Mesenchymal stem cell (in vitro differentiated cells and primary cell): ENCODE data around the gene DUSP11.

ENCODE experiments used
- DNase-seq: peaks from one replicate; pipeline ENCODE4 v3.0.0-alpha.2; 2013
- H2AFZ ChIP-seq: one replicate; pipeline ENCODE4 v1.6.1; 2013; ENCODE audit warnings: low read depth, mild to moderate bottlenecking, control low read depth, inconsistent platforms, low read length, moderate library complexity
- H2AK5ac ChIP-seq: 2 replicates; pipeline ENCODE4 v1.6.1; 2013; ENCODE audit warnings: low read length, moderate library complexity, mild to moderate bottlenecking, inconsistent platforms; ENCODE audit not compliant: severe bottlenecking
- H2BK120ac ChIP-seq: one replicate; pipeline ENCODE4 v1.6.1; 2013; ENCODE audit warnings: low read depth, mild to moderate bottlenecking, inconsistent platforms, low read length, moderate library complexity
- H2BK12ac ChIP-seq, 2 experiments: one replicate each; pipeline ENCODE4 v1.6.1; 2013; ENCODE audit warnings: inconsistent platforms in 2 of 2, low read length in 2 of 2, mild to moderate bottlenecking in 2 of 2, moderate library complexity in 2 of 2, control low read depth in 1 of 2
- H2BK15ac ChIP-seq: one replicate; pipeline ENCODE4 v1.6.1; 2013; ENCODE audit warnings: mild to moderate bottlenecking, low read depth, inconsistent platforms; ENCODE audit not compliant: poor library complexity, severe bottlenecking
- H2BK5ac ChIP-seq: 2 replicates; pipeline ENCODE4 v1.6.1; 2013; ENCODE audit warnings: low read depth, mild to moderate bottlenecking, low read length, control low read depth, inconsistent platforms; ENCODE audit not compliant: poor library complexity, severe bottlenecking
- H3K14ac ChIP-seq, 2 experiments: one replicate each; pipeline ENCODE4 v1.6.1; 2013; ENCODE audit warnings: inconsistent platforms in 2 of 2, low read length in 2 of 2, control low read depth in 1 of 2, mild to moderate bottlenecking in 1 of 2, moderate library complexity in 1 of 2
- H3K18ac ChIP-seq, 2 experiments: one replicate each; pipeline ENCODE4 v1.6.1; 2013; ENCODE audit warnings: inconsistent platforms in 2 of 2, low read length in 2 of 2, control low read depth in 1 of 2, low read depth in 1 of 2, mild to moderate bottlenecking in 1 of 2
- H3K23ac ChIP-seq, 2 experiments: one replicate each; pipeline ENCODE4 v1.6.1; 2013; ENCODE audit warnings: inconsistent platforms in 2 of 2, low read length in 2 of 2, mild to moderate bottlenecking in 2 of 2, moderate library complexity in 2 of 2, control low read depth in 1 of 2
- H3K27ac ChIP-seq: 2 replicates; pipeline ENCODE4 v1.5.1; 2013; ENCODE audit warnings: mild to moderate bottlenecking, moderate library complexity, low read length, control low read depth, inconsistent platforms; ENCODE audit not compliant: poor library complexity, severe bottlenecking
- H3K27me3 ChIP-seq, 2 experiments: 2 replicates each; pipeline versions ENCODE4 v1.6.1 to v1.7.0; 2013; ENCODE audit warnings: low read length in 2 of 2, mild to moderate bottlenecking in 2 of 2, moderate library complexity in 2 of 2, control low read depth in 1 of 2, inconsistent platforms in 1 of 2; ENCODE audit not compliant: control insufficient read depth in 1 of 2, insufficient read depth in 1 of 2
- H3K36me3 ChIP-seq, 2 experiments: 2 replicates each; pipeline versions ENCODE4 v1.6.1 to v1.7.0; 2013; ENCODE audit warnings: low read length in 2 of 2, control low read depth in 1 of 2, inconsistent platforms in 1 of 2, low read depth in 1 of 2, mild to moderate bottlenecking in 1 of 2; ENCODE audit not compliant: insufficient read depth in 2 of 2, control insufficient read depth in 1 of 2
- H3K4ac ChIP-seq, 2 experiments: one replicate each; pipeline ENCODE4 v1.6.1; 2013; ENCODE audit warnings: inconsistent platforms in 2 of 2, low read length in 2 of 2, mild to moderate bottlenecking in 2 of 2, moderate library complexity in 2 of 2, control low read depth in 1 of 2, low read depth in 1 of 2
- H3K4me1 ChIP-seq: 2 replicates; pipeline ENCODE4 v1.6.1; 2013; ENCODE audit warnings: low read depth, low read length, control low read depth; ENCODE audit not compliant: control insufficient read depth, insufficient read depth
- H3K4me2 ChIP-seq: 2 replicates; pipeline ENCODE4 v1.6.1; 2013; ENCODE audit warnings: low read length, mild to moderate bottlenecking, inconsistent platforms; ENCODE audit not compliant: poor library complexity, severe bottlenecking
- H3K4me3 ChIP-seq, 2 experiments: 2 replicates each; pipeline versions ENCODE4 v1.5.1 to v1.7.0; 2013; ENCODE audit warnings: low read length in 2 of 2, mild to moderate bottlenecking in 2 of 2, control low read depth in 1 of 2, low read depth in 1 of 2; ENCODE audit not compliant: insufficient read depth in 1 of 2
- H3K79me1 ChIP-seq: replicated peaks from 2 replicates; pipeline ENCODE4 v1.6.1; 2013; ENCODE audit warnings: mild to moderate bottlenecking, control low read depth, low read length, inconsistent platforms; ENCODE audit not compliant: poor library complexity, severe bottlenecking
- H3K9ac ChIP-seq: 2 replicates; pipeline ENCODE4 v1.7.0; 2013; ENCODE audit warnings: mild to moderate bottlenecking, low read length, moderate library complexity
- H3K9me3 ChIP-seq: 2 replicates; pipeline ENCODE4 v1.7.0; 2013; ENCODE audit warnings: mild to moderate bottlenecking, low read length; ENCODE audit not compliant: control insufficient read depth
- H4K8ac ChIP-seq: one replicate; pipeline ENCODE4 v1.6.1; 2013; ENCODE audit warnings: inconsistent platforms, mild to moderate bottlenecking, low read length, moderate library complexity
- H4K91ac ChIP-seq: one replicate; pipeline ENCODE4 v1.6.1; 2013; ENCODE audit warnings: mild to moderate bottlenecking, low read length, inconsistent platforms
- WGBS: methylation state at CpG from one replicate; pipeline ENCODE4 v1.1.7; 2013; ENCODE audit warnings: mixed read lengths; 5-methylcytosine and 5-hydroxymethylcytosine counted together

The DUSP11 gene

DNA sequence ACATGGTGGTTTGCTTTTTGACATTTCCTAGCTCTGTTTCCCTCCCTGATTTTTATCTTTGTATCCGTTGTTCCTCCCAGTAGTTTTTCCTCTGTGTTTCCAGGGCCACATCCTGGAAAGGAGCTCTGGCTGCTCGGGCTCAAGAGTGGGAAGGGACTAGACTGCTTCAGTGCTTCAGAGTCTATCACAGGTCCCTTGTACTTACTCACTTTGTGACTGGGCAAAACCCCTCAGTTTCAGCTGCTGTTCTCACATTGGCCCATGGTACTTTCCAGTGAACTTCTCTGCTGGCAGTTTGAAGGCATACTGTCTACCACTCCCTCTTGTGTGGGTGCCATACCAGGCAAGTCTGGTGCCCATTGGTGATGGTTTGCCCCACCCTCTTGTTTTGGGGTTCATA lies 41.3 kb upstream of the DUSP11 start:
- H3K4ac ChIP-seq: no peak overlapping the region

GRCh38 chr2:73818296-73818695 lies 38.4 kb upstream of the DUSP11 start:
- Histone ChIP-seq H3K27me3 (peaks cover 34 to 75% of the 10 kb centered on the region in 2 experiments), H4K91ac (no peak overlapping the region), H2BK12ac (no peak overlapping the region), H2BK15ac (no peak overlapping the region), H2AK5ac (no peak overlapping the region), H3K4me2 (no peak overlapping the region), H4K8ac (no peak overlapping the region), H3K9ac (no peak overlapping the region), H2AFZ (no peak overlapping the region), H2BK120ac (no peak overlapping the region), H3K79me1 (no peaks in the 10 kb centered on the region), H3K14ac (no peak overlapping the region), H3K27ac (no peak overlapping the region), H3K9me3 (no peaks in the 10 kb centered on the region), H3K36me3 (no peaks in the 10 kb centered on the region), H3K4ac (no peak overlapping the region), H3K18ac (no peak overlapping the region), H2BK5ac (no peak overlapping the region), H3K23ac (no peak overlapping the region), H3K4me1 (peaks cover 2% of the 10 kb centered on the region), H3K4me3 (no peak overlapping the region)
- no peak for DNase-seq
- 88% methylated on average over 15 of the region's 18 CpGs for WGBS

More for the DNA sequence above, 41.3 kb upstream of the DUSP11 start:
- no peak overlapping the region for H2BK15ac ChIP-seq
- H3K79me1 ChIP-seq: no peaks in the 10 kb centered on the region
- DNase-seq: no peak
- no peak overlapping the region for H3K4me2 ChIP-seq
- H3K4me1 ChIP-seq: peaks cover 2% of the 10 kb centered on the region
- no peak overlapping the region for H3K9ac ChIP-seq
- no peak overlapping the region for H3K18ac ChIP-seq
- WGBS: 55% methylated on average over 2 of the region's 2 CpGs
- no peak overlapping the region for H2AFZ ChIP-seq
- no peak overlapping the region for H2BK12ac ChIP-seq
- H4K91ac ChIP-seq: no peak overlapping the region
- H3K23ac ChIP-seq: no peak overlapping the region
- H3K14ac ChIP-seq: no peak overlapping the region
- no peak overlapping the region for H4K8ac ChIP-seq
- no peak overlapping the region for H3K27ac ChIP-seq
- no peaks in the 10 kb centered on the region for H3K9me3 ChIP-seq
- H3K4me3 ChIP-seq: no peak overlapping the region
- H2BK120ac ChIP-seq: no peak overlapping the region
- no peaks in the 10 kb centered on the region for H3K36me3 ChIP-seq
- no peak overlapping the region for H2BK5ac ChIP-seq
- H3K27me3 ChIP-seq: peaks cover 13 to 61% of the 10 kb centered on the region in 2 experiments
- no peak overlapping the region for H2AK5ac ChIP-seq

GRCh38 chr2:73812635-73813034 lies 32.7 kb upstream of the DUSP11 start:
- Histone ChIP-seq H3K14ac (no peak overlapping the region), H3K9me3 (no peaks in the 10 kb centered on the region), H3K27me3 (peaks cover 25 to 46% of the 10 kb centered on the region in 2 experiments), H3K4me3 (no peak overlapping the region), H3K36me3 (no peaks in the 10 kb centered on the region), H3K9ac (no peak overlapping the region), H2BK120ac (no peak overlapping the region), H2BK5ac (no peak overlapping the region), H3K18ac (no peak overlapping the region), H3K79me1 (no peaks in the 10 kb centered on the region), H4K8ac (no peak overlapping the region), H3K27ac (no peak overlapping the region), H3K4me1 (no peaks in the 10 kb centered on the region), H2AFZ (no peak overlapping the region), H2AK5ac (no peak overlapping the region), H2BK15ac (no peak overlapping the region), H2BK12ac (no peak overlapping the region), H3K4ac (no peak overlapping the region), H3K4me2 (no peak overlapping the region), H3K23ac (no peak overlapping the region), H4K91ac (no peak overlapping the region)
- no peak for DNase-seq

GRCh38 chr2:73811878-73812277 lies 32.0 kb upstream of the DUSP11 start:
- H3K9me3 ChIP-seq: no peaks in the 10 kb centered on the region
- H2BK12ac ChIP-seq: no peak overlapping the region
- H3K9ac ChIP-seq: no peak overlapping the region
- no peaks in the 10 kb centered on the region for H3K79me1 ChIP-seq
- peaks cover 25 to 45% of the 10 kb centered on the region in 2 experiments for H3K27me3 ChIP-seq
- no peak overlapping the region for H3K27ac ChIP-seq
- H3K14ac ChIP-seq: no peak overlapping the region
- H2BK15ac ChIP-seq: no peak overlapping the region
- H4K91ac ChIP-seq: no peak overlapping the region
- no peak overlapping the region for H2BK5ac ChIP-seq
- H3K4ac ChIP-seq: no peak overlapping the region
- H3K18ac ChIP-seq: no peak overlapping the region
- H3K36me3 ChIP-seq: no peaks in the 10 kb centered on the region
- H3K4me3 ChIP-seq: no peak overlapping the region
- no peak overlapping the region for H3K4me2 ChIP-seq
- no peak overlapping the region for H3K23ac ChIP-seq
- DNase-seq: no peak
- H2BK120ac ChIP-seq: no peak overlapping the region
- no peak overlapping the region for H2AK5ac ChIP-seq
- no peak overlapping the region for H4K8ac ChIP-seq
- no peaks in the 10 kb centered on the region for H3K4me1 ChIP-seq
- H2AFZ ChIP-seq: no peak overlapping the region
